ENCODE results near the gene DYNC1LI2.
"Not testable (repeated sequence)": the region's sequence is repeated elsewhere in the genome, so short reads cannot be mapped to it uniquely, and the experiment has no call there.

Gene DYNC1LI2

DNA sequence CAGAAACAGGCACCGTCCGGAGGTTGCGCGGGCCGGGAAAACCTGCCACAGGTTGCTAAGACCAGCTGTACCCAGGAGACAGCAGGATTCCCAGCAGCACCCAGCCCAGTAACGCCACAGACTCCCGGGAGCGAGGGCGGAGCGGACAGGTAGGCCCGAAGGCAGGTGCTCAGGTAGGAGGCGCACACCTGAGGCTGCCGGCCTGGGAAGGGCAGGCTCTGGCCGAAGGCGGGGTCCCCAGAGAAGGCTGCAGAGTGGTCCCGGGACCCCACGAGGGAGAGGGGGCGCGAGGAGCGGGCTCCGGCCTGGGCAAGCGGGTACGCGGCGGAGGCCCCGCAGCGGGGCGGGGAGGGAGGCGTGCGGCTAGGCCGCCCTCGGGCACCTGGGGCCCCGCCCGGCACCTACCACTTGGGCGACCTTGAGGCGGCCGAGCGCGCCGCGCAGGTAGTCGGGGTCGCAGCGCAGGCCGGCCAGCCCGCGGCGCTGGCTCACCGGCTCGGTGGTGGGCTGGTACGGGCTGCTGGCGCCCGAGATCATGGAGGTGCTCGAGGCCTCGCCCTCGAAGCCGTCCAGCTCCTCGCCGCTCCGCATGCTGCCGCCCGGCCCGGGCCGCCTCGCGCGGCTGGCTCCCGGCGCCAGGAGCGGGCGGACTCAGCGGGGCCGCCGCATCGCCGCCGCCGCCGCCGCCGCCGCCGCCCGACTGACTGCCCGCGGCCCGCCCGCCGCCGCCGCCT is 55.3 kb downstream of the DYNC1LI2 start:
- DNase-seq = peak in 1 of 2 donors; percentile 2

DNA sequence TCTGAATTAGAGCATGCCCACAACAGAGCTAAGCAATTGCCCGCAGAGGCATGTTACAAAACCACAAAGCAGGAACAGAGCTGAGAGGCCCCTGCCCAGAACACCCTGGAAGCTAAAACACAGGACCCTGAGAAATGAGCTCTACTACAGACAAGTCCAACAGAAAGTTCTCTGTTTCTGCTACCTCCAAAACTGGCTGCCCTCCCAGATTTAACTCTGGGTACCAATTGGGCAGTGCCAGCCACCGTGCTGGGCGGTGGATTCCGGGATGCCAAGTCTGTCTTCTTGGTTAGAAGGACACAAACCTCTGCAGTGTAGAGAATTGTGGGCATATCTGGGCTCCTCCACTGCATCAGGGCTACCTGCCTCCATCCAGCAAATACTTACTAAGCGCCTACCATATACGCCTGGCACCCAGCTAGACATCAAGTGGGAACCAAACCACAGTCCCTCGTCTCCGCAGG is 55.9 kb downstream of the DYNC1LI2 start:
- DNase-seq = peak in 1 of 2 donors; percentile 2

DNA sequence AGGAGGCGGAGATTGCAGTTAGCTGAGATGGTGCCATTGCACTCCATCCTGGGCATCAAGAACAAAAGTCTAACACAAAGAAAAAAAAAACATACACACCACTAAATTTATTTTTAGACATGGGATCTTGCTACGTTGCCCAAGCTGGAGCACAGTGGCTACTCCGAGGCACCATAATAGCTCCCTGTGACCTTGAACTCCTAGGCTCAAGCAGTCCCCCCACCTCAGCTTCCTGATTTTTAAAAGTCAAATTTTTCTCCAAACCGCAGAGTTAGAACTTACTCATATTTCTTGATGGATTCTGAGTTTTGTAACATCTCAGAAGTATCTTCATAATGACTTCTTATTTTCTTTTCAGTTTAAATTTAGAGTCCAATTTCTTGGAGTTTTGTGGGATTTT is 58.3 kb downstream of the DYNC1LI2 start:
- DNase-seq = no peak

- DNase-seq = no peak
Measured at GRCh38 chr16:66692341-66692740, 59.1 kb downstream of the DYNC1LI2 start.

- DNase-seq = no peak
Measured at GRCh38 chr16:66691234-66691633, 60.2 kb downstream of the DYNC1LI2 start.

- DNase-seq = no peak
Measured at GRCh38 chr16:66690106-66690847, 61.1 kb downstream of the DYNC1LI2 start.

GRCh38 chr16:66689282-66689681 is 62.1 kb downstream of the DYNC1LI2 start:
- no peak for DNase-seq

DNA sequence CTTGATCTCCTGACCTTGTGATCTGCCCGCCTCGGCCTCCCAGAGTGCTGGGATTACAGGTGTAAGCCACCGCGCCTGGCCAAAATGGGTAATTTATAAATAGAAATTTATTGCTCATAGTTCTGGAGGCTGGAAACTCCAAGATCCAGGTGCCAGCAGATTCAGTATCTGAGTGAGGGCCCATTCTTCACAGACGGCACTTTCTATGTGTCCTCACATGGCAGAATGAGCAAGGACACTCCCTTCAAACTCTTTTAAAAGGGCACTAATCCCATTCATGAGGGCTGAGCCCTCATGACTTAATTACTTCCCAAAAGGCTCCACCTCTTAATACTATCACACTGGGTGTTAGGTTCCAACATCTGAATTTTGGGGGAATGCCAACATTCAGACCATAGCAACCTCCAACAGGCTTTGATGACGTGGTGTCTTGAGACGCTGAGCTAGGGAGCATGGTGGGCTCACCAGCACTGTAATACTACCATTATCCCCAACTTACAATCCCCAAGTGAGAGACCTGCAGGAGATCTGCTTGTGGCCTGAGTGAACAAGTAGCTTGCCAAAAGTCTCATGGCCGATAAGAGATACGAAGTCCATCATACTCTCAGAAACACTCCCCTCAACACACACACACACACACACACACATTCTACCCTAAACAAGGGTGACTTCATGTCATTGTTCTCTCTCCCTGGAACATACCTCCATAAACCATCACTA is 63.3 kb downstream of the DYNC1LI2 start:
- DNase-seq = no peak

- not testable (repeated sequence) for DNase-seq
Measured at GRCh38 chr16:66685501-66686115, 65.8 kb downstream of the DYNC1LI2 start.

GRCh38 chr16:66682271-66682670 is 69.1 kb downstream of the DYNC1LI2 start:
- DNase-seq = no peak

GRCh38 chr16:66681676-66682075 is 69.7 kb downstream of the DYNC1LI2 start:
- no peak for DNase-seq

GRCh38 chr16:66678337-66678736 is 73.1 kb downstream of the DYNC1LI2 start:
- no peak for DNase-seq

DNA sequence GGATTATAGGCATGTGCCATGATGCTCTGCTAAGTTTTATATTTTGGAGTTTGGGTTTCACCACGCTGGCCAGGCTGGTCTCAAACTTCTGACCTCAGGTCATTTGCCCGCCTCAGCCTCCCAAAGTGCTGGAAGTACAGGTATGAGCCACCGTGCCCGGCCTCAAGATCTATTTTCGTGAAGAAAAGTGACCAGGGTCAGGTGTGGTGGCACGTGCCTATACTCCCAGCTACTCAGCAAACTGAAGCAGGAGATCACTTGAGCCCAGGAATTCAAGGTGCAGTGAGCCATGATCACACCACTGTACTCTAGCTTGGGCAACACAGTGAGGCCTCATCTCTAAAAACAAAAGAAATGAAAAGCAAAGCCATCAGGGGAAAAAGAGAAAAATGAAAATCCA is 73.6 kb downstream of the DYNC1LI2 start:
- DNase-seq = no peak

DNA sequence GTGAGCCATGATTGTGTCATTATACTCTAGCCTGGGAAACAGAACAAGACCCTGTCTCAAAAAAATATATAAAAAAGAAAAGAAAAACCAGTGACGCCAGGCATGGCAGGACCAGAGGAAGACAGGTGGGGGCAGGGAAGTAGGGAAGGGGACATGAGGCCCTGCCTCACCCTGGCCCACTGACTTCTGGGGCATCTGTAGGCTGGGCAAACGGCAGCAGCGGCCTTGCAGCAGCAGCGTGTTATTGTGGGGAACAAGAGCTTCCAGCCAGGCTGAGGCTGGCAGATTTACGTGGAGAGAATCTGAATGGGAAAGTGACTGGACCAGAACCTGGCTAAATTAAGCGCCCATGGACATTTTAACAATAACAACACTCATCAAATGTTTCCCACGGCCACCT is 74.2 kb downstream of the DYNC1LI2 start:
- DNase-seq = no peak

DNA sequence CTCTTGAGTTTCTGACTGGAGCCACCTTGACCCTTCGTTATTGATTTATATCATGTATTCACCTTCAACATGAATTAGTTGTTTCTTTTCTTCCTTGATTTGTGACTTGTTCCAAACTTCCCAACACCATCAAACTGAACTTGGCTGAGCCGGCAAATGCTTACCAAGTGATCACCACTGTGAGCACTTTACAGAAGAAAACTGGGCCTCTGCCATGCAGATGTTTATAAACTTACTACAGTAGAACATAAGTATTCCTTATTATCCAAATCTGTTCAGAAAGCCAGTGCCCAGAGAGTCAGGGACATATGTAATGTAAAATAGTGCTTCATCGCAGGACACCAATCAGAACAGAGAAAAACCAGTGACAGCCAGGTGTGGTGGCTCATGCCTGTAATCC is 74.8 kb downstream of the DYNC1LI2 start:
- DNase-seq = no peak

- DNase-seq = no peak
Measured at GRCh38 chr16:66673691-66674090, 77.7 kb downstream of the DYNC1LI2 start.

Data from stimulated activated CD4-positive, alpha-beta T cell treated with anti-CD3 and anti-CD28 coated beads, Interleukin-2, amount 100 ng/mL, for 48 hours (primary cell).